Activated gamma-delta T cell (primary cell): Measurements from ENCODE around the gene TPBGL.

ENCODE experiments used
- DNase-seq: peaks from one replicate; lab custom pipeline; 2025; lab: John Stamatoyannopoulos, UW

The TPBGL gene

DNA sequence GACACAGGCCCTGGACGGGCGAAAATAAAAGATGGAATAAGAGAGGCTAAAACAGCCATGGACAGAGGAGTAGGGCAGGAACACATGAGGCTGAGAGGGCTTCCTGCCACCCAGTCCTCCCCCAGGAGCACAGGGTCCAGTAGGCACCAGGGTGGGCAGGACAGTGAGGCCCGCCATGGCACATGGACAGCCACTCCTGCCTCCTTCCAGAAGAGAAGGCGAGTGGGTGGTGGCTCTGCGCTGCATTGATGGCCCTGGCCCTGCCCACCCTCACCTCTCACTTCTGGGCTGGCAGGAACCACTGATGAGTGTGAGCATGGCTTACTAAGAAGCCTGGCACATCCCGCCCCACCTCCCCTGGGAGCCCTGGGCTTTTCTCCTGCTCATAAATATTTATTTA lies 51.2 kb downstream of the TPBGL start:
- no peak for DNase-seq

DNA sequence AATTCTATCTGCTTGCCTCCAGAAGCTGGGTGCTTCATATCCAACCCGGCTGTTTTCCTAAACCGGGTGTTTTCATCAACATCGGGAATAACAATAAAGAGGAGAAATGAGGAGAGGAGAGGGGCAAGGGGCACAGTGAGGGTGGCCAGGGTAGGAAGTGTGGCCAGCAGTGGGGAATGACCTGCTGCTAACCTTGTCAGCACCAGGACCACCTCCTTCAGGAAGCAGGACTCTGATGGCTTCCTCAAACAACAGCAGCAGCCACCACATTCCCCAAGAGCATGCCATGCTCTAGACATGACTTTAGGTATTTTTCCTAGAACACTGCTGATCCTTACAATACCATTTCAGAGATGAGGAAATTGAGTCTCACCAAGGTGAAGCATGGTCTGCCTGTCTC lies 52.4 kb downstream of the TPBGL start:
- no peak for DNase-seq
